WTC11 (cell line): ENCODE data around the gene FBXL13. TPM values are rescaled to one million over a fixed set of nuclear protein-coding genes. Genes with fewer than 3 reads are reported as not detected.

Experiments
- ATAC-seq: fragments of 200-7000 bp; cut with Tn5 transposase; 2 replicates; pipeline ENCODE4 v1.10.0; 2021; ENCODE audit warnings: mild to moderate bottlenecking, moderate library complexity
- CTCF ChIA-PET: fragments of 300-600 bp; sonication (Branson Sonifier 250); formaldehyde crosslinking; loops from one replicate; lab custom pipeline; 2021; ENCODE audit warnings: antibody characterized with exemption; lab: Charles Lee
- POLR2A ChIA-PET: fragments of 350-600 bp; sonication (Branson Sonifier 250); formaldehyde crosslinking; loops from one replicate; lab custom pipeline; 2021; ENCODE audit warnings: antibody characterized with exemption; lab: Charles Lee
- DNase-seq: peaks from one replicate; pipeline ENCODE4 v3.0.0; 2021; ENCODE audit warnings: low spot score
- H3K27ac Mint-ChIP-seq: 2 replicates; pipeline ENCODE4 v1.8.0; 2021; ENCODE audit warnings: mixed read lengths
- H3K27me3 Mint-ChIP-seq: 2 replicates; pipeline ENCODE4 v1.8.0; 2021; ENCODE audit warnings: low read depth, mild to moderate bottlenecking, moderate library complexity, mixed read lengths
- H3K36me3 Mint-ChIP-seq: 2 replicates; pipeline ENCODE4 v1.8.0; 2021; ENCODE audit warnings: mixed read lengths
- H3K4me1 Mint-ChIP-seq: 2 replicates; pipeline ENCODE4 v1.8.0; 2022; ENCODE audit warnings: mixed read lengths
- H3K4me3 Mint-ChIP-seq: 2 replicates; pipeline ENCODE4 v1.8.0; 2021; ENCODE audit warnings: mild to moderate bottlenecking, moderate library complexity, mixed read lengths
- H3K9me3 Mint-ChIP-seq: 2 replicates; pipeline ENCODE4 v1.8.0; 2021; ENCODE audit warnings: mixed read lengths
- CREB1 ChIP-seq: sonication (generic); formaldehyde crosslinking; IDR thresholded peaks from 2 replicates; pipeline ENCODE4 v1.8.0; 2023; ENCODE audit warnings: mild to moderate bottlenecking, missing genetic modification reagents
- CREM ChIP-seq: sonication (generic); formaldehyde crosslinking; IDR thresholded peaks from 2 replicates; pipeline ENCODE4 v1.8.1; 2022; ENCODE audit warnings: mild to moderate bottlenecking, missing genetic modification reagents, moderate library complexity
- GTF2I ChIP-seq: fragments of 250-450 bp; sonication (Bioruptor Pico); conservative IDR thresholded peaks from 2 replicates; pipeline ENCODE4 v1.4.0; 2021; ENCODE audit warnings: mild to moderate bottlenecking
- IRF2 ChIP-seq: sonication (generic); formaldehyde crosslinking; IDR thresholded peaks from 2 replicates; pipeline ENCODE4 v1.8.0; 2022; ENCODE audit warnings: low read depth, missing genetic modification reagents, borderline replicate concordance
- NFATC4 ChIP-seq: fragments of 250-450 bp; sonication (Bioruptor Pico); IDR thresholded peaks from 2 replicates; pipeline ENCODE4 v1.9.0; 2021; ENCODE audit warnings: mild to moderate bottlenecking
- NR2C2 ChIP-seq: sonication (generic); formaldehyde crosslinking; IDR thresholded peaks from 2 replicates; pipeline ENCODE4 v1.8.0; 2022; ENCODE audit warnings: mild to moderate bottlenecking, missing genetic modification reagents
- TCF7 ChIP-seq: sonication (generic); formaldehyde crosslinking; IDR thresholded peaks from 2 replicates; pipeline ENCODE4 v1.8.0; 2022; ENCODE audit warnings: mild to moderate bottlenecking, low read depth, missing genetic modification reagents, moderate library complexity
- total RNA-seq: library from RNA; stranded (reverse); gene quantifications from 3 replicates; pipeline ENCODE4 v1.2.3, GENCODE V29; 2021
- TF ChIP-seq, protein P1 (sequence below): sonication (generic); formaldehyde crosslinking; IDR thresholded peaks from 2 replicates; pipeline ENCODE4 v1.8.1; 2023; ENCODE audit warnings: mild to moderate bottlenecking, missing genetic modification reagents, moderate library complexity
- TF ChIP-seq, protein P2 (sequence below): sonication (generic); formaldehyde crosslinking; IDR thresholded peaks from 2 replicates; pipeline ENCODE4 v1.8.0; 2022; ENCODE audit warnings: missing genetic modification reagents
- TF ChIP-seq, protein P3 (sequence below): sonication (generic); formaldehyde crosslinking; conservative IDR thresholded peaks from 2 replicates; pipeline ENCODE4 v1.8.1; 2023; ENCODE audit warnings: mild to moderate bottlenecking, low read depth, missing genetic modification reagents, moderate library complexity
- TF ChIP-seq, protein P4 (sequence below): fragments of 250-450 bp; sonication (Bioruptor Pico); IDR thresholded peaks from 2 replicates; pipeline ENCODE4 v2.1.2; 2022; ENCODE audit warnings: mild to moderate bottlenecking, moderate library complexity
- TF ChIP-seq, protein P5 (sequence below): fragments of 250-450 bp; sonication (Bioruptor Pico); IDR thresholded peaks from 2 replicates; pipeline ENCODE4 v1.9.0; 2021; ENCODE audit warnings: mild to moderate bottlenecking, borderline replicate concordance

The FBXL13 gene
- total RNA-seq, 1 experiment from 2014 or later: 1.7 TPM

DNA sequence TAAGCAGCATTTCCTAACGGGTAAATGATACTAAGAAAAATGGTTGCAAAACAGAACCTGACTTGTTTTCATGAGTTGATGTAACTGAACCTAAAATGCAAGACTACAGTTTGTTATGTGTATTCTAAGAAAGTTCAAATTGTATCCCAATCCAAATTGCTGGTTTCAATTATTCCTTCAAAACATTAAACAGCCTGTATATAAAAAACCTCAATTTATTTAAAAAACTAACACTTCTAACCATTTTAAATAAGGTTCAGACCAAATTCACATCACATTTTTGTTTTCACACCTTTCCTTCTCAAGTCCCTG lies 80.9 kb downstream of the FBXL13 start:
- Mint-ChIP-seq H3K4me3 (no peak overlapping the region), H3K9me3 (peaks cover 6% of the 10 kb centered on the region; the same call in 1 of the 2 replicates), H3K4me1 (no peaks in the 10 kb centered on the region), H3K27me3 (no peaks in the 10 kb centered on the region), H3K27ac (no peak overlapping the region), H3K36me3 (no peaks in the 10 kb centered on the region)
- ATAC-seq: no peak
- ChIA-PET POLR2A (no interaction called here), CTCF (interaction anchor here (1.1 kb wide), 1 partner anchor 68 kb away, joined by 4 read pairs; no protein-coding TSS in a partner anchor)
- no peak for DNase-seq
- no peak for TF ChIP-seq NFATC4
- TF ChIP-seq NR2C2 (CRISPR knock-in tag): no peak
- TF ChIP-seq, protein P1, sequence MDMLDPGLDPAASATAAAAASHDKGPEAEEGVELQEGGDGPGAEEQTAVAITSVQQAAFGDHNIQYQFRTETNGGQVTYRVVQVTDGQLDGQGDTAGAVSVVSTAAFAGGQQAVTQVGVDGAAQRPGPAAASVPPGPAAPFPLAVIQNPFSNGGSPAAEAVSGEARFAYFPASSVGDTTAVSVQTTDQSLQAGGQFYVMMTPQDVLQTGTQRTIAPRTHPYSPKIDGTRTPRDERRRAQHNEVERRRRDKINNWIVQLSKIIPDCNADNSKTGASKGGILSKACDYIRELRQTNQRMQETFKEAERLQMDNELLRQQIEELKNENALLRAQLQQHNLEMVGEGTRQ (CRISPR knock-in tag): no peak
- no peak for TF ChIP-seq CREB1 (CRISPR knock-in tag)
- TF ChIP-seq IRF2: no peak
- no peak for TF ChIP-seq CREM (CRISPR knock-in tag)
- no peak for TF ChIP-seq GTF2I (CRISPR knock-in tag)
- TF ChIP-seq, protein P2, sequence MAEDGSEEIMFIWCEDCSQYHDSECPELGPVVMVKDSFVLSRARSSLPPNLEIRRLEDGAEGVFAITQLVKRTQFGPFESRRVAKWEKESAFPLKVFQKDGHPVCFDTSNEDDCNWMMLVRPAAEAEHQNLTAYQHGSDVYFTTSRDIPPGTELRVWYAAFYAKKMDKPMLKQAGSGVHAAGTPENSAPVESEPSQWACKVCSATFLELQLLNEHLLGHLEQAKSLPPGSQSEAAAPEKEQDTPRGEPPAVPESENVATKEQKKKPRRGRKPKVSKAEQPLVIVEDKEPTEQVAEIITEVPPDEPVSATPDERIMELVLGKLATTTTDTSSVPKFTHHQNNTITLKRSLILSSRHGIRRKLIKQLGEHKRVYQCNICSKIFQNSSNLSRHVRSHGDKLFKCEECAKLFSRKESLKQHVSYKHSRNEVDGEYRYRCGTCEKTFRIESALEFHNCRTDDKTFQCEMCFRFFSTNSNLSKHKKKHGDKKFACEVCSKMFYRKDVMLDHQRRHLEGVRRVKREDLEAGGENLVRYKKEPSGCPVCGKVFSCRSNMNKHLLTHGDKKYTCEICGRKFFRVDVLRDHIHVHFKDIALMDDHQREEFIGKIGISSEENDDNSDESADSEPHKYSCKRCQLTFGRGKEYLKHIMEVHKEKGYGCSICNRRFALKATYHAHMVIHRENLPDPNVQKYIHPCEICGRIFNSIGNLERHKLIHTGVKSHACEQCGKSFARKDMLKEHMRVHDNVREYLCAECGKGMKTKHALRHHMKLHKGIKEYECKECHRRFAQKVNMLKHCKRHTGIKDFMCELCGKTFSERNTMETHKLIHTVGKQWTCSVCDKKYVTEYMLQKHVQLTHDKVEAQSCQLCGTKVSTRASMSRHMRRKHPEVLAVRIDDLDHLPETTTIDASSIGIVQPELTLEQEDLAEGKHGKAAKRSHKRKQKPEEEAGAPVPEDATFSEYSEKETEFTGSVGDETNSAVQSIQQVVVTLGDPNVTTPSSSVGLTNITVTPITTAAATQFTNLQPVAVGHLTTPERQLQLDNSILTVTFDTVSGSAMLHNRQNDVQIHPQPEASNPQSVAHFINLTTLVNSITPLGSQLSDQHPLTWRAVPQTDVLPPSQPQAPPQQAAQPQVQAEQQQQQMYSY: no peak
- TF ChIP-seq, protein P3, sequence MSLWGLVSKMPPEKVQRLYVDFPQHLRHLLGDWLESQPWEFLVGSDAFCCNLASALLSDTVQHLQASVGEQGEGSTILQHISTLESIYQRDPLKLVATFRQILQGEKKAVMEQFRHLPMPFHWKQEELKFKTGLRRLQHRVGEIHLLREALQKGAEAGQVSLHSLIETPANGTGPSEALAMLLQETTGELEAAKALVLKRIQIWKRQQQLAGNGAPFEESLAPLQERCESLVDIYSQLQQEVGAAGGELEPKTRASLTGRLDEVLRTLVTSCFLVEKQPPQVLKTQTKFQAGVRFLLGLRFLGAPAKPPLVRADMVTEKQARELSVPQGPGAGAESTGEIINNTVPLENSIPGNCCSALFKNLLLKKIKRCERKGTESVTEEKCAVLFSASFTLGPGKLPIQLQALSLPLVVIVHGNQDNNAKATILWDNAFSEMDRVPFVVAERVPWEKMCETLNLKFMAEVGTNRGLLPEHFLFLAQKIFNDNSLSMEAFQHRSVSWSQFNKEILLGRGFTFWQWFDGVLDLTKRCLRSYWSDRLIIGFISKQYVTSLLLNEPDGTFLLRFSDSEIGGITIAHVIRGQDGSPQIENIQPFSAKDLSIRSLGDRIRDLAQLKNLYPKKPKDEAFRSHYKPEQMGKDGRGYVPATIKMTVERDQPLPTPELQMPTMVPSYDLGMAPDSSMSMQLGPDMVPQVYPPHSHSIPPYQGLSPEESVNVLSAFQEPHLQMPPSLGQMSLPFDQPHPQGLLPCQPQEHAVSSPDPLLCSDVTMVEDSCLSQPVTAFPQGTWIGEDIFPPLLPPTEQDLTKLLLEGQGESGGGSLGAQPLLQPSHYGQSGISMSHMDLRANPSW (CRISPR knock-in tag): no peak
- no peak for TF ChIP-seq TCF7 (CRISPR knock-in tag)
- TF ChIP-seq, protein P4, sequence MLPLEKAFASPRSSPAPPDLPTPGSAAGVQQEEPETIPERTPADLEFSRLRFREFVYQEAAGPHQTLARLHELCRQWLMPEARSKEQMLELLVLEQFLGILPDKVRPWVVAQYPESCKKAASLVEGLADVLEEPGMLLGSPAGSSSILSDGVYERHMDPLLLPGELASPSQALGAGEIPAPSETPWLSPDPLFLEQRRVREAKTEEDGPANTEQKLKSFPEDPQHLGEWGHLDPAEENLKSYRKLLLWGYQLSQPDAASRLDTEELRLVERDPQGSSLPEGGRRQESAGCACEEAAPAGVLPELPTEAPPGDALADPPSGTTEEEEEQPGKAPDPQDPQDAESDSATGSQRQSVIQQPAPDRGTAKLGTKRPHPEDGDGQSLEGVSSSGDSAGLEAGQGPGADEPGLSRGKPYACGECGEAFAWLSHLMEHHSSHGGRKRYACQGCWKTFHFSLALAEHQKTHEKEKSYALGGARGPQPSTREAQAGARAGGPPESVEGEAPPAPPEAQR (CRISPR knock-in tag): no peak
- TF ChIP-seq, protein P5, sequence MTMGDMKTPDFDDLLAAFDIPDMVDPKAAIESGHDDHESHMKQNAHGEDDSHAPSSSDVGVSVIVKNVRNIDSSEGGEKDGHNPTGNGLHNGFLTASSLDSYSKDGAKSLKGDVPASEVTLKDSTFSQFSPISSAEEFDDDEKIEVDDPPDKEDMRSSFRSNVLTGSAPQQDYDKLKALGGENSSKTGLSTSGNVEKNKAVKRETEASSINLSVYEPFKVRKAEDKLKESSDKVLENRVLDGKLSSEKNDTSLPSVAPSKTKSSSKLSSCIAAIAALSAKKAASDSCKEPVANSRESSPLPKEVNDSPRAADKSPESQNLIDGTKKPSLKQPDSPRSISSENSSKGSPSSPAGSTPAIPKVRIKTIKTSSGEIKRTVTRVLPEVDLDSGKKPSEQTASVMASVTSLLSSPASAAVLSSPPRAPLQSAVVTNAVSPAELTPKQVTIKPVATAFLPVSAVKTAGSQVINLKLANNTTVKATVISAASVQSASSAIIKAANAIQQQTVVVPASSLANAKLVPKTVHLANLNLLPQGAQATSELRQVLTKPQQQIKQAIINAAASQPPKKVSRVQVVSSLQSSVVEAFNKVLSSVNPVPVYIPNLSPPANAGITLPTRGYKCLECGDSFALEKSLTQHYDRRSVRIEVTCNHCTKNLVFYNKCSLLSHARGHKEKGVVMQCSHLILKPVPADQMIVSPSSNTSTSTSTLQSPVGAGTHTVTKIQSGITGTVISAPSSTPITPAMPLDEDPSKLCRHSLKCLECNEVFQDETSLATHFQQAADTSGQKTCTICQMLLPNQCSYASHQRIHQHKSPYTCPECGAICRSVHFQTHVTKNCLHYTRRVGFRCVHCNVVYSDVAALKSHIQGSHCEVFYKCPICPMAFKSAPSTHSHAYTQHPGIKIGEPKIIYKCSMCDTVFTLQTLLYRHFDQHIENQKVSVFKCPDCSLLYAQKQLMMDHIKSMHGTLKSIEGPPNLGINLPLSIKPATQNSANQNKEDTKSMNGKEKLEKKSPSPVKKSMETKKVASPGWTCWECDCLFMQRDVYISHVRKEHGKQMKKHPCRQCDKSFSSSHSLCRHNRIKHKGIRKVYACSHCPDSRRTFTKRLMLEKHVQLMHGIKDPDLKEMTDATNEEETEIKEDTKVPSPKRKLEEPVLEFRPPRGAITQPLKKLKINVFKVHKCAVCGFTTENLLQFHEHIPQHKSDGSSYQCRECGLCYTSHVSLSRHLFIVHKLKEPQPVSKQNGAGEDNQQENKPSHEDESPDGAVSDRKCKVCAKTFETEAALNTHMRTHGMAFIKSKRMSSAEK (CRISPR knock-in tag): no peak
